Upper lobe of left lung (tissue), 4 donors: ENCODE measurements around the gene SEMA3D.

Source experiments
- POLR2A ChIP-seq, 4 donors: fragments of 450-650 bp; IDR thresholded peaks; one replicate each; pipeline ENCODE4 v1.5.1; 2016 to 2017; ENCODE audit warnings: antibody characterized with exemption in 4 of 4, mild to moderate bottlenecking in 2 of 4
- POLR2AphosphoS5 ChIP-seq, 2 donors: sonication (generic); formaldehyde crosslinking; IDR thresholded peaks; one replicate each; pipeline ENCODE4 v1.5.1; 2017; ENCODE audit warnings: antibody characterized with exemption in 2 of 2
- TF ChIP-seq, protein P1 (sequence below), 6 experiments: fragments of 450-650 bp in 4 of 6; fragments of 200-600 bp in 2 of 6; sonication (generic) in 2 of 6; IDR thresholded peaks; one replicate each; pipeline ENCODE4 v1.5.1; 2016 to 2019; ENCODE audit warnings: antibody characterized with exemption in 6 of 6

DNA sequence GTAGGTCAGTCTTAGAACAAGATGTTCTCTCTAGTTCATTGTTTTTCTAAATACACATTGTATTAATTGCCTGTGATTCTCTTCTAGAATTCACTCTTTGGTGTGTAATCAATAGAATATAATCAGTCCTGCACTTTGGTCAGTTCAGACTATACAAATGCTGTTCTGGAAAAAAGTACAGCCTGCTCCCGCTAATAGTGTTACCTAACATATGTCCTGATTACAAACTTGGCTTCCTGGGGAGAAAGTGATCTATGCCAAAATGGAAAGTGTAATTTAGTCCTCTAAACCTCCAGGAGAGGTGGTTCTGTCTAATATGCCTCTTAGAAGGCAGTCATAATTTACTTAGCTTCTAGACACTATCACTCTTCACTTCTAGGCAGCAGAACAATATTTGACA lies 215.5 kb downstream of the SEMA3D start:
- no peak for TF ChIP-seq POLR2AphosphoS5 (IDR thresholded peaks at IDR 0.05)
- TF ChIP-seq, protein P1, sequence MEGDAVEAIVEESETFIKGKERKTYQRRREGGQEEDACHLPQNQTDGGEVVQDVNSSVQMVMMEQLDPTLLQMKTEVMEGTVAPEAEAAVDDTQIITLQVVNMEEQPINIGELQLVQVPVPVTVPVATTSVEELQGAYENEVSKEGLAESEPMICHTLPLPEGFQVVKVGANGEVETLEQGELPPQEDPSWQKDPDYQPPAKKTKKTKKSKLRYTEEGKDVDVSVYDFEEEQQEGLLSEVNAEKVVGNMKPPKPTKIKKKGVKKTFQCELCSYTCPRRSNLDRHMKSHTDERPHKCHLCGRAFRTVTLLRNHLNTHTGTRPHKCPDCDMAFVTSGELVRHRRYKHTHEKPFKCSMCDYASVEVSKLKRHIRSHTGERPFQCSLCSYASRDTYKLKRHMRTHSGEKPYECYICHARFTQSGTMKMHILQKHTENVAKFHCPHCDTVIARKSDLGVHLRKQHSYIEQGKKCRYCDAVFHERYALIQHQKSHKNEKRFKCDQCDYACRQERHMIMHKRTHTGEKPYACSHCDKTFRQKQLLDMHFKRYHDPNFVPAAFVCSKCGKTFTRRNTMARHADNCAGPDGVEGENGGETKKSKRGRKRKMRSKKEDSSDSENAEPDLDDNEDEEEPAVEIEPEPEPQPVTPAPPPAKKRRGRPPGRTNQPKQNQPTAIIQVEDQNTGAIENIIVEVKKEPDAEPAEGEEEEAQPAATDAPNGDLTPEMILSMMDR (IDR thresholded peaks at IDR 0.05): no peak
- TF ChIP-seq POLR2A (IDR thresholded peaks at IDR 0.05): no peak
